Measurements from ENCODE around the gene ITGB8.

The ITGB8 gene

GRCh38 chr7:20326342-20326741 is 4.4 kb upstream of the ITGB8 start:
- peaks cover 8% of the 10 kb centered on the region for H3K4me1 ChIP-seq (ENCODE audit: control insufficient read depth, insufficient read depth, low read length)

GRCh38 chr7:20327055-20327454 is 3.6 kb upstream of the ITGB8 start:
- H3K27me3 ChIP-seq (replicated peaks; ENCODE audit: control insufficient read depth, insufficient read depth, low read length), result no peaks in the 10 kb centered on the region
- H3K9me3 ChIP-seq (ENCODE audit: control insufficient read depth, low read length), result no peaks in the 10 kb centered on the region
- no peak overlapping the region for H3K4me3 ChIP-seq (ENCODE audit: low read length)
- peak; percentile 40 for DNase-seq (ENCODE audit: low read depth)
- H3K4me1 ChIP-seq (ENCODE audit: control insufficient read depth, insufficient read depth, low read length), result peaks cover 12% of the 10 kb centered on the region
- no peak overlapping the region for H3K9ac ChIP-seq (ENCODE audit: low read length)
- H3K36me3 ChIP-seq (ENCODE audit: control insufficient read depth, insufficient read depth, low read length, severe bottlenecking), result no peaks in the 10 kb centered on the region

More at GRCh38 chr7:20326342-20326741, 4.4 kb upstream of the ITGB8 start:
- H3K36me3 ChIP-seq (ENCODE audit: control insufficient read depth, insufficient read depth, low read length, severe bottlenecking), result no peaks in the 10 kb centered on the region
- DNase-seq (ENCODE audit: low read depth), result no peak
- H3K9me3 ChIP-seq (ENCODE audit: control insufficient read depth, low read length), result no peaks in the 10 kb centered on the region
- no peaks in the 10 kb centered on the region for H3K27me3 ChIP-seq (replicated peaks; ENCODE audit: control insufficient read depth, insufficient read depth, low read length)
- H3K9ac ChIP-seq (ENCODE audit: low read length), result no peak overlapping the region
- no peak overlapping the region for H3K4me3 ChIP-seq (ENCODE audit: low read length)

GRCh38 chr7:20328027-20328426 is 2.7 kb upstream of the ITGB8 start:
- Histone ChIP-seq H3K9me3 (ENCODE audit: control insufficient read depth, low read length) (no peaks in the 10 kb centered on the region), H3K4me3 (ENCODE audit: low read length) (no peak overlapping the region), H3K36me3 (ENCODE audit: control insufficient read depth, insufficient read depth, low read length, severe bottlenecking) (no peaks in the 10 kb centered on the region), H3K4me1 (ENCODE audit: control insufficient read depth, insufficient read depth, low read length) (peaks cover 13% of the 10 kb centered on the region), H3K9ac (ENCODE audit: low read length) (no peak overlapping the region), H3K27me3 (replicated peaks; ENCODE audit: control insufficient read depth, insufficient read depth, low read length) (no peaks in the 10 kb centered on the region)
- DNase-seq (ENCODE audit: low read depth), result no peak

- H3K36me3 ChIP-seq (ENCODE audit: control insufficient read depth, insufficient read depth, low read length, severe bottlenecking), result no peaks in the 10 kb centered on the region
- peaks cover 13% of the 10 kb centered on the region for H3K4me1 ChIP-seq (ENCODE audit: control insufficient read depth, insufficient read depth, low read length)
- H3K4me3 ChIP-seq (ENCODE audit: low read length), result no peak overlapping the region
- no peaks in the 10 kb centered on the region for H3K27me3 ChIP-seq (replicated peaks; ENCODE audit: control insufficient read depth, insufficient read depth, low read length)
- H3K9me3 ChIP-seq (ENCODE audit: control insufficient read depth, low read length), result no peaks in the 10 kb centered on the region
- no peak for DNase-seq (ENCODE audit: low read depth)
- H3K9ac ChIP-seq (ENCODE audit: low read length), result no peak overlapping the region
These were observed 2.0 kb upstream of the ITGB8 start for GRCh38 chr7:20328692-20329091.

- Histone ChIP-seq H3K27me3 (replicated peaks; ENCODE audit: control insufficient read depth, insufficient read depth, low read length) (no peaks in the 10 kb centered on the region), H3K4me1 (ENCODE audit: control insufficient read depth, insufficient read depth, low read length) (peaks cover 13% of the 10 kb centered on the region), H3K9me3 (ENCODE audit: control insufficient read depth, low read length) (no peaks in the 10 kb centered on the region), H3K36me3 (ENCODE audit: control insufficient read depth, insufficient read depth, low read length, severe bottlenecking) (no peaks in the 10 kb centered on the region), H3K9ac (ENCODE audit: low read length) (peak overlapping the region; percentile 86), H3K4me3 (ENCODE audit: low read length) (peak overlapping the region; percentile 83)
- peak; percentile 79 for DNase-seq (ENCODE audit: low read depth)
These were observed 1.1 kb upstream of the ITGB8 start for GRCh38 chr7:20329389-20330238.

GRCh38 chr7:20330928-20331909 is 519 bp downstream of the ITGB8 start:
- DNase-seq (ENCODE audit: low read depth), result peak; percentile 73
- no peaks in the 10 kb centered on the region for H3K9me3 ChIP-seq (ENCODE audit: control insufficient read depth, low read length)
- H3K9ac ChIP-seq (ENCODE audit: low read length), result peak overlapping the region; percentile 86
- peak overlapping the region; percentile 83 for H3K4me3 ChIP-seq (ENCODE audit: low read length)
- H3K36me3 ChIP-seq (ENCODE audit: control insufficient read depth, insufficient read depth, low read length, severe bottlenecking), result no peaks in the 10 kb centered on the region
- H3K4me1 ChIP-seq (ENCODE audit: control insufficient read depth, insufficient read depth, low read length), result peaks cover 13% of the 10 kb centered on the region
- no peaks in the 10 kb centered on the region for H3K27me3 ChIP-seq (replicated peaks; ENCODE audit: control insufficient read depth, insufficient read depth, low read length)

- DNase-seq (ENCODE audit: low read depth), result no peak
- H3K4me3 ChIP-seq (ENCODE audit: low read length), result peak overlapping the region; percentile 83
- peaks cover 9% of the 10 kb centered on the region for H3K4me1 ChIP-seq (ENCODE audit: control insufficient read depth, insufficient read depth, low read length)
- no peaks in the 10 kb centered on the region for H3K36me3 ChIP-seq (ENCODE audit: control insufficient read depth, insufficient read depth, low read length, severe bottlenecking)
- no peaks in the 10 kb centered on the region for H3K27me3 ChIP-seq (replicated peaks; ENCODE audit: control insufficient read depth, insufficient read depth, low read length)
- no peaks in the 10 kb centered on the region for H3K9me3 ChIP-seq (ENCODE audit: control insufficient read depth, low read length)
- peak overlapping the region; percentile 86 for H3K9ac ChIP-seq (ENCODE audit: low read length)
These were observed 1.5 kb downstream of the ITGB8 start for GRCh38 chr7:20331910-20332813.

GRCh38 chr7:20338285-20338684 is 7.6 kb downstream of the ITGB8 start:
- Histone ChIP-seq H3K36me3 (ENCODE audit: control insufficient read depth, insufficient read depth, low read length, severe bottlenecking) (no peaks in the 10 kb centered on the region), H3K4me1 (ENCODE audit: control insufficient read depth, insufficient read depth, low read length) (no peaks in the 10 kb centered on the region), H3K9me3 (ENCODE audit: control insufficient read depth, low read length) (no peaks in the 10 kb centered on the region), H3K4me3 (ENCODE audit: low read length) (no peak overlapping the region), H3K27me3 (replicated peaks; ENCODE audit: control insufficient read depth, insufficient read depth, low read length) (no peaks in the 10 kb centered on the region), H3K9ac (ENCODE audit: low read length) (no peak overlapping the region)
- DNase-seq (ENCODE audit: low read depth), result no peak

GRCh38 chr7:20340839-20341238 is 10.1 kb downstream of the ITGB8 start:
- H3K36me3 ChIP-seq (ENCODE audit: control insufficient read depth, insufficient read depth, low read length, severe bottlenecking), result no peaks in the 10 kb centered on the region
- no peak for DNase-seq (ENCODE audit: low read depth)
- H3K9ac ChIP-seq (ENCODE audit: low read length), result no peak overlapping the region

GRCh38 chr7:20343205-20343604 is 12.5 kb downstream of the ITGB8 start:
- Histone ChIP-seq H3K9me3 (ENCODE audit: control insufficient read depth, low read length) (no peaks in the 10 kb centered on the region), H3K27me3 (replicated peaks; ENCODE audit: control insufficient read depth, insufficient read depth, low read length) (no peaks in the 10 kb centered on the region), H3K4me3 (ENCODE audit: low read length) (no peak overlapping the region), H3K9ac (ENCODE audit: low read length) (no peak overlapping the region), H3K4me1 (ENCODE audit: control insufficient read depth, insufficient read depth, low read length) (no peaks in the 10 kb centered on the region), H3K36me3 (ENCODE audit: control insufficient read depth, insufficient read depth, low read length, severe bottlenecking) (no peaks in the 10 kb centered on the region)
- no peak for DNase-seq (ENCODE audit: low read depth)

More at GRCh38 chr7:20340839-20341238, 10.1 kb downstream of the ITGB8 start:
- Histone ChIP-seq H3K4me1 (ENCODE audit: control insufficient read depth, insufficient read depth, low read length) (no peaks in the 10 kb centered on the region), H3K9me3 (ENCODE audit: control insufficient read depth, low read length) (no peaks in the 10 kb centered on the region), H3K4me3 (ENCODE audit: low read length) (no peak overlapping the region), H3K27me3 (replicated peaks; ENCODE audit: control insufficient read depth, insufficient read depth, low read length) (no peaks in the 10 kb centered on the region)

All from adipocyte (in vitro differentiated cells).